Measurements from ENCODE around the gene SHANK1.

Gene SHANK1

DNA sequence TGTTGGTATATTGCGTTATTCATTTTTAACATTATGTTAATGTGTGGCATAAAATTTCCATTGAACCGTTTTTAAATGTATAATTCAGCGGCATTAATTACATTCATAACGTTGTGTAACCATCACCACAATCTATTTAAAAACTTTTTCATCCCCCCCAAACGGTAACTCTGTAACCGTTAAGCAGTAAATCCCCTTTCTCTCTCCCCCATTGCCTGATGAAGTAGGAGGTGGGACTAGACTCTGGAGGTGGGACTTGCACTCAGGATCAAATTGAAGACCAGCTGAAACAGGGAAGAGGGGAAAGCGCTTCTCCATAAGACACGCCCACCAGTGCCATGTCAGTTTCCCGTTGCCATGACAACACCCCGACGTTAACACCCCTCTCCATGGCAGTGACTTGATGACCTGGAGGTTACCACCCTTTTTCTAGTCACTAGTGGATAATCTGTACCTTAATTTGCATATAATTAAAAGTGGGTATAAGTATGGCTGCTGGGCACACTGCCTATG, 20.4 kb upstream of the SHANK1 start:
- Histone ChIP-seq H3K9me3 (ENCODE audit: control insufficient read depth, insufficient read depth, low read length) (no peaks in the 10 kb centered on the region), H3K36me3 (ENCODE audit: control insufficient read depth, low read length) (no peaks in the 10 kb centered on the region), H3K4me3 (ENCODE audit: low read length) (no peak overlapping the region), H3K79me2 (ENCODE audit: control insufficient read depth, low read length) (no peaks in the 10 kb centered on the region), H3K27ac (ENCODE audit: low read depth, low read length) (no peak overlapping the region), H3K9me2 (replicated peaks; ENCODE audit: control insufficient read depth, low read length) (no peaks in the 10 kb centered on the region), H4K20me1 (ENCODE audit: control insufficient read depth, insufficient read depth, low read depth, low read length) (no peaks in the 10 kb centered on the region), H3K27me3 (ENCODE audit: control insufficient read depth, low read length) (0 out of 2 replicates have a peak, but pooled peaks cover 5% of the 10 kb centered on the region), H3F3A (ENCODE audit: control insufficient read depth, insufficient read depth) (no peaks in the 10 kb centered on the region), H3K4me1 (ENCODE audit: control insufficient read depth, low read length) (no peaks in the 10 kb centered on the region), H3K4me2 (ENCODE audit: low read length) (no peak overlapping the region)
- no peak for TF ChIP-seq EZH2phosphoT487 (IDR thresholded peaks at IDR 0.05; ENCODE audit: borderline replicate concordance, low read length)

DNA sequence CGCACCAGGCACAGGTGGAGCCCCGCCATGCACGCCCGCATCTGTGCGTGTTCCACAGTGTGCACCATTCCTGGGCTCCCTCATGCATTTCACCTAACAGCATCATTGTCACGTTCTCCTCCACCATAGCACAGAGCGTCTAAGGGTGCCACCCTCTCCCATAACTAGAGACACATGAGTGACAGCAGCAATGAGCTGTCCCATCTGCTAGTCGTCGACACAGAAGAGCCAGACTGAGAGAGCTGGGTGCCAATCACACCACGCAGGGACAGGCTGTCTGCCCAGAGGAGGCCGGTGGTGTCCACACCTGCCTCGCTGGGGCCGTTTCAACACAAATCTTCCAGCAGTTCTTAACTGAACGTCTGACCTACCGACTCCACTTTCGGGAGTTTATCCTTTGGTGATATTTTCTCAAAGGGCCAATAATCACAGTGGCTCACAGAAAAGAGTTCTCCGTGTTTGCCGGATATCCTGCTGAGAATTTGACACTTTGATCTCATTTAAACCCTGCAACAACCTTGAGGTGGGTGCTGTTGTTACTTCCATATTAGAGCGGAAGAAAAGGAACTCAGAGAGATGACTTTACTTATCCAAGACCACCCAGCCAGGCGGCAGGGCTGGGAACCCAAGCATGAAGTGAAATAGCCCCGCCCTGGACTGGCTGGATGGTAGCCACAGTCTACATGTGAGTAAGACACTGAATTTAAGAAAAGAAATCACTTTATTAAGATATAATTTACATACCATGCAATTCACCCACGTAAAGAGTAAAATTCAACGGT, 19.7 kb upstream of the SHANK1 start:
- no peaks in the 10 kb centered on the region for H3F3A ChIP-seq (ENCODE audit: control insufficient read depth, insufficient read depth)
- H3K4me1 ChIP-seq (ENCODE audit: control insufficient read depth, low read length) = no peaks in the 10 kb centered on the region

DNA sequence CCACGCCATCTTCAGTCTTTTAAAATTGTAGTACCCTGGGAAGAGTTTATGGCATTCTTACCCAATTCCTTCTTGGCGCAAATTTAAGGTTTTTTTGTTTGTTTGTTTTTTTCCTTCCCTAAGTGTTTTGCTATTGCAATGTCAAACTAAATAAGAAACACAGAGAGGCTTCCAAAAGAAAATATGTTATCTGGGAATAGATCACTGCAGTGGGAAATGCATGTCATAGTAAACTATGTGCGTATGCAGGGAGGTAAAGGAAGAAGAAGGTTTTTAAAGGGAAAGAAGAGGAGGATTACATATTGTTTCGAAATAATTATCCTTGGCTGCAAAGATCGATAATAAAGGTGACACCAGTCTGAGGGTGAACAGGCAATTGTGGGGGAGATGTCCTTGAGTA, 16.7 kb upstream of the SHANK1 start:
- Histone ChIP-seq H3K4me2 (ENCODE audit: low read length) (no peak overlapping the region), H3K27ac (ENCODE audit: low read depth, low read length) (no peak overlapping the region), H3K9me2 (replicated peaks; ENCODE audit: control insufficient read depth, low read length) (no peaks in the 10 kb centered on the region), H4K20me1 (ENCODE audit: control insufficient read depth, insufficient read depth, low read depth, low read length) (no peaks in the 10 kb centered on the region), H3K4me3 (ENCODE audit: low read length) (no peak overlapping the region), H3K4me1 (ENCODE audit: control insufficient read depth, low read length) (no peaks in the 10 kb centered on the region), H3K9me3 (ENCODE audit: control insufficient read depth, insufficient read depth, low read length) (no peaks in the 10 kb centered on the region), H3F3A (ENCODE audit: control insufficient read depth, insufficient read depth) (no peaks in the 10 kb centered on the region), H3K27me3 (ENCODE audit: control insufficient read depth, low read length) (0 out of 2 replicates have a peak, but pooled peaks cover 5% of the 10 kb centered on the region), H3K79me2 (ENCODE audit: control insufficient read depth, low read length) (no peaks in the 10 kb centered on the region), H3K36me3 (ENCODE audit: control insufficient read depth, low read length) (no peaks in the 10 kb centered on the region)
- no peak for TF ChIP-seq EZH2phosphoT487 (IDR thresholded peaks at IDR 0.05; ENCODE audit: borderline replicate concordance, low read length)
- TF ChIP-seq, protein P1, sequence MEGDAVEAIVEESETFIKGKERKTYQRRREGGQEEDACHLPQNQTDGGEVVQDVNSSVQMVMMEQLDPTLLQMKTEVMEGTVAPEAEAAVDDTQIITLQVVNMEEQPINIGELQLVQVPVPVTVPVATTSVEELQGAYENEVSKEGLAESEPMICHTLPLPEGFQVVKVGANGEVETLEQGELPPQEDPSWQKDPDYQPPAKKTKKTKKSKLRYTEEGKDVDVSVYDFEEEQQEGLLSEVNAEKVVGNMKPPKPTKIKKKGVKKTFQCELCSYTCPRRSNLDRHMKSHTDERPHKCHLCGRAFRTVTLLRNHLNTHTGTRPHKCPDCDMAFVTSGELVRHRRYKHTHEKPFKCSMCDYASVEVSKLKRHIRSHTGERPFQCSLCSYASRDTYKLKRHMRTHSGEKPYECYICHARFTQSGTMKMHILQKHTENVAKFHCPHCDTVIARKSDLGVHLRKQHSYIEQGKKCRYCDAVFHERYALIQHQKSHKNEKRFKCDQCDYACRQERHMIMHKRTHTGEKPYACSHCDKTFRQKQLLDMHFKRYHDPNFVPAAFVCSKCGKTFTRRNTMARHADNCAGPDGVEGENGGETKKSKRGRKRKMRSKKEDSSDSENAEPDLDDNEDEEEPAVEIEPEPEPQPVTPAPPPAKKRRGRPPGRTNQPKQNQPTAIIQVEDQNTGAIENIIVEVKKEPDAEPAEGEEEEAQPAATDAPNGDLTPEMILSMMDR (IDR thresholded peaks at IDR 0.05; ENCODE audit: low read depth, low read length, poor library complexity, severe bottlenecking) = no peak

More for the DNA sequence above, 19.7 kb upstream of the SHANK1 start:
- H3K4me2 ChIP-seq (ENCODE audit: low read length) = no peak overlapping the region
- no peaks in the 10 kb centered on the region for H3K79me2 ChIP-seq (ENCODE audit: control insufficient read depth, low read length)
- TF ChIP-seq, protein P1 (IDR thresholded peaks at IDR 0.05; ENCODE audit: low read depth, low read length, poor library complexity, severe bottlenecking) = no peak
- TF ChIP-seq EZH2phosphoT487 (IDR thresholded peaks at IDR 0.05; ENCODE audit: borderline replicate concordance, low read length) = no peak
- H3K27ac ChIP-seq (ENCODE audit: low read depth, low read length) = no peak overlapping the region
- no peak overlapping the region for H3K4me3 ChIP-seq (ENCODE audit: low read length)
- H3K27me3 ChIP-seq (ENCODE audit: control insufficient read depth, low read length) = 0 out of 2 replicates have a peak, but pooled peaks cover 5% of the 10 kb centered on the region
- H3K9me3 ChIP-seq (ENCODE audit: control insufficient read depth, insufficient read depth, low read length) = no peaks in the 10 kb centered on the region
- H3K9me2 ChIP-seq (replicated peaks; ENCODE audit: control insufficient read depth, low read length) = no peaks in the 10 kb centered on the region
- H4K20me1 ChIP-seq (ENCODE audit: control insufficient read depth, insufficient read depth, low read depth, low read length) = no peaks in the 10 kb centered on the region
- no peaks in the 10 kb centered on the region for H3K36me3 ChIP-seq (ENCODE audit: control insufficient read depth, low read length)

DNA sequence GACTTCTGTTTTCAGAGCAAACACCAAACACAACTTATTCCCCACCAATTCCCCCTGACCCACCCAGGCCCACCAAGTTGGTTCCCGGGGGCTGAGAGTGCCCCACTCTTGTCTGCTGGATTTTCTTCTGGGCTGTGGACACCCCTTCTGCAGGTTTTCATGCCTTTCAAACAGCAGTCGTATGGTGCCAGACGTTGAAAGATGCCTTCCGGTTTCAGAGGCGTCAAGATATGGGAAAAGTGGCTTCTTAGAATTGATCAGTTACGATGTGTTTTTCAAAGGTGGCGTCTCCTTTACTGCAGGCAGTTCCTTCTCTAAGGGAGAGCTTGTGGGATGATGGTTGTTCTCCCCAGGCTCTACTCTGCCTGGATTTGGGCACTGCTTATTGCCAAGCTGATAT, 16.3 kb upstream of the SHANK1 start:
- Histone ChIP-seq H3K4me1 (ENCODE audit: control insufficient read depth, low read length) (no peaks in the 10 kb centered on the region), H3K36me3 (ENCODE audit: control insufficient read depth, low read length) (no peaks in the 10 kb centered on the region), H3K9me2 (replicated peaks; ENCODE audit: control insufficient read depth, low read length) (no peaks in the 10 kb centered on the region), H3K27ac (ENCODE audit: low read depth, low read length) (no peak overlapping the region), H3K27me3 (ENCODE audit: control insufficient read depth, low read length) (0 out of 2 replicates have a peak, but pooled peaks cover 5% of the 10 kb centered on the region), H3K4me2 (ENCODE audit: low read length) (no peak overlapping the region), H3K9me3 (ENCODE audit: control insufficient read depth, insufficient read depth, low read length) (no peaks in the 10 kb centered on the region), H3K79me2 (ENCODE audit: control insufficient read depth, low read length) (no peaks in the 10 kb centered on the region), H3K4me3 (ENCODE audit: low read length) (no peak overlapping the region), H3F3A (ENCODE audit: control insufficient read depth, insufficient read depth) (no peaks in the 10 kb centered on the region), H4K20me1 (ENCODE audit: control insufficient read depth, insufficient read depth, low read depth, low read length) (no peaks in the 10 kb centered on the region)
- TF ChIP-seq EZH2phosphoT487 (IDR thresholded peaks at IDR 0.05; ENCODE audit: borderline replicate concordance, low read length) = no peak
- TF ChIP-seq, protein P1 (IDR thresholded peaks at IDR 0.05; ENCODE audit: low read depth, low read length, poor library complexity, severe bottlenecking) = no peak

Data from DOHH2 (cell line).